Endothelial cell of umbilical vein (primary cell): Measurements from ENCODE around the gene TSPAN13. TPM values are rescaled to one million over a fixed set of nuclear protein-coding genes. Genes with fewer than 3 reads are reported as not detected.

Source experiments
- BruUV-seq: library from RNA; stranded (reverse); fragments of 400-500 nt; replicated peaks from 2 replicates; lab custom pipeline; 2021; lab: Mats Ljungman, UMichigan
- CTCF ChIA-PET: fragments of 300-600, 350-600 bp; sonication (Branson Sonifier 250); formaldehyde crosslinking; loops from one replicate; lab custom pipeline; 2021; ENCODE audit warnings: antibody characterized with exemption, inconsistent platforms; lab: Charles Lee
- POLR2A ChIA-PET: fragments of 300-600, 350-600 bp; sonication (Branson Sonifier 250); formaldehyde crosslinking; loops from one replicate; lab custom pipeline; 2021; ENCODE audit warnings: antibody characterized with exemption, inconsistent platforms; lab: Charles Lee
- DNase-seq: peaks from one replicate; pipeline ENCODE4 v3.0.0-alpha.2; 2011; ENCODE audit warnings: low read depth, low spot score
- FAIRE-seq: peaks from 2 replicates; lab custom pipeline; 2011; peaks lifted over from hg19 to GRCh38; lab: Jason Lieb, UNC
- H2AFZ ChIP-seq: 2 replicates; pipeline ENCODE4 v1.6.0; 2012; ENCODE audit warnings: low read depth, low read length, control low read depth, inconsistent platforms
- H3K27ac ChIP-seq: 2 replicates; pipeline ENCODE4 v1.5.1; 2011; ENCODE audit warnings: low read depth, mild to moderate bottlenecking, control low read depth, low read length, moderate library complexity; ENCODE audit not compliant: insufficient read depth
- H3K27me3 ChIP-seq, 2 experiments: 2 replicates each; pipeline versions ENCODE4 v1.6.0 to v1.6.1; 2011; ENCODE audit warnings: low read length in 2 of 2, mixed read lengths in 1 of 2; ENCODE audit not compliant: control insufficient read depth in 2 of 2, insufficient read depth in 2 of 2
- H3K36me3 ChIP-seq, 2 experiments: 2 replicates in 1 of 2; 3 replicates in 1 of 2; pipeline ENCODE4 v1.5.1; 2011; ENCODE audit warnings: low read length in 2 of 2, mild to moderate bottlenecking in 1 of 2, moderate library complexity in 1 of 2; ENCODE audit not compliant: control insufficient read depth in 2 of 2, insufficient read depth in 2 of 2; ENCODE audit errors: extremely low read depth in 1 of 2
- H3K4me1 ChIP-seq: 3 replicates; pipeline ENCODE4 v1.5.1; 2011; ENCODE audit warnings: mild to moderate bottlenecking, low read length; ENCODE audit not compliant: control insufficient read depth, insufficient read depth; ENCODE audit errors: extremely low read depth
- H3K4me2 ChIP-seq: 2 replicates; pipeline ENCODE4 v1.6.1; 2011; ENCODE audit warnings: low read length, control low read depth, mixed read lengths; ENCODE audit not compliant: insufficient read depth
- H3K4me3 ChIP-seq, 3 experiments: fragments of 200-600 bp in 1 of 3; sonication (generic), shearing (Covaris generic) in 1 of 3; replicated peaks in 1 of 3; 2 replicates each; pipeline ENCODE4 v1.5.1; 2011 to 2016; ENCODE audit warnings: control low read depth in 3 of 3, low read length in 3 of 3, mild to moderate bottlenecking in 2 of 3, inconsistent platforms in 1 of 3, low read depth in 1 of 3, moderate library complexity in 1 of 3; ENCODE audit not compliant: insufficient read depth in 1 of 3
- H3K79me2 ChIP-seq: 2 replicates; pipeline ENCODE4 v1.6.0; 2012; ENCODE audit warnings: low read length, inconsistent platforms; ENCODE audit not compliant: control insufficient read depth, insufficient read depth
- H3K9ac ChIP-seq: replicated peaks from 2 replicates; pipeline ENCODE3; 2011; ENCODE audit warnings: low read length, control low read depth; ENCODE audit not compliant: insufficient read depth; ENCODE audit errors: extremely low read depth
- H3K9me1 ChIP-seq: replicated peaks from 3 replicates; pipeline ENCODE4 v1.6.0; 2011; ENCODE audit warnings: mild to moderate bottlenecking, low read length; ENCODE audit not compliant: control insufficient read depth, insufficient read depth; ENCODE audit errors: extremely low read depth
- H3K9me3 ChIP-seq: replicated peaks from 2 replicates; pipeline ENCODE4 v1.5.1; 2012; ENCODE audit warnings: low read length, inconsistent platforms; ENCODE audit not compliant: control insufficient read depth, insufficient read depth
- H4K20me1 ChIP-seq: replicated peaks from 2 replicates; pipeline ENCODE3; 2011; ENCODE audit warnings: mild to moderate bottlenecking, low read length; ENCODE audit not compliant: control insufficient read depth, insufficient read depth; ENCODE audit errors: extremely low read depth
- FOS ChIP-seq: IDR thresholded peaks from 2 replicates; pipeline ENCODE4 v1.6.1; 2011; ENCODE audit warnings: mild to moderate bottlenecking, low read length, moderate library complexity, borderline replicate concordance; ENCODE audit not compliant: insufficient read depth
- GATA2 ChIP-seq: IDR thresholded peaks from 2 replicates; pipeline ENCODE4 v1.7.0; 2011; ENCODE audit warnings: low read depth, mild to moderate bottlenecking, moderate library complexity, mixed read lengths, low read length; ENCODE audit not compliant: insufficient read length, insufficient read depth
- JUN ChIP-seq: IDR thresholded peaks from 2 replicates; pipeline ENCODE4 v1.6.1; 2011; ENCODE audit warnings: borderline replicate concordance, low read depth; ENCODE audit not compliant: insufficient read length, insufficient read depth
- MYC ChIP-seq: IDR thresholded peaks from one replicate; pipeline ENCODE4 v1.6.1; 2011; ENCODE audit warnings: mild to moderate bottlenecking, low read depth, low read length
- POLR2A ChIP-seq: IDR thresholded peaks from 2 replicates; pipeline ENCODE4 v1.6.1; 2012; ENCODE audit warnings: low read depth, mild to moderate bottlenecking, control low read depth, low read length
- dilution Hi-C: fragments of 300-500 bp; cut with MboI; formaldehyde crosslinking; loops from one replicate; pipeline ENCODE4 v1.15.0; 2019; ENCODE audit warnings: low sequenced_read_pairs; ENCODE audit not compliant: extremely low pct_ligation_motif_present
- intact Hi-C: fragments of 100-400 bp; cut with micrococcal nuclease; formaldehyde crosslinking; loops from one replicate; pipeline ENCODE4 v1.10.0; 2022
- polyA plus RNA-seq, 4 experiments: library from polyadenylated mRNA; depleted of rRNA in 3 of 4; stranded (reverse) in 3 of 4; unstranded in 1 of 4; fragments of >200 nt; gene quantifications; 2 replicates each; pipeline versions ENCODE4 v1.2.1 to v1.2.3, GENCODE V29; 2011 to 2012; ENCODE audit warnings: missing spikeins in 1 of 4
- total RNA-seq: library from RNA; stranded (reverse); gene quantifications from 2 replicates; pipeline ENCODE4 v1.2.3, GENCODE V29; 2021
- TF ChIP-seq, protein P1 (sequence below): IDR thresholded peaks from 2 replicates; pipeline ENCODE4 v1.6.1; 2011; ENCODE audit not compliant: insufficient read depth, insufficient read length
- TF ChIP-seq, protein P2 (sequence below), 2 donors: IDR thresholded peaks; 1 replicate in 1 of 2; 2 replicates in 1 of 2; pipeline ENCODE4 v1.5.1; 2011; ENCODE audit warnings: low read length in 2 of 2, mild to moderate bottlenecking in 2 of 2, moderate library complexity in 2 of 2, control low read depth in 1 of 2, inconsistent platforms in 1 of 2, low read depth in 1 of 2; ENCODE audit not compliant: insufficient read depth in 1 of 2; ENCODE audit errors: extremely low read depth in 1 of 2

TSPAN13 gene
- total and polyA plus RNA-seq, 2 donors (not counting 3 experiments of a cell fraction or from before 2014, with no cell fraction given): 13.3 to 33.0 TPM

DNA sequence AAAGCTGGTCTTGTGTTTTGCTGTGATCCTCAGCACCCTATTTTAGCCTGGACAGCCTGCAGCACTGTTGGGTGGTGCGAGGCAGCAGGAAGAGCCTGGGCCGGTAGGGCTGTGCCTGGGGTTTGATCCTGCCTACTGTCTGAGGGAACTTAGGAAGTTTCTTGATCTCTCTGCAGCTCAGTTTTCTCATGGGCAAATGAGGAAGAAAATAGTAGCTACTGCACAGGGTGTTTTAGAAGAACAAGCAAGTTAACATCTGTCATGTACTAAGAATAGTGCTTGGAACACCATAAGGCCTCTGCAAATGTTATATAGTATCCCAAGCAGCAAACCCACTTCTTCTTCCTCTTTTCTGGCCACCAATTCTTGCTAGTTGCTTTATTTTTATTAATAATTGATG is 63.3 kb downstream of the TSPAN13 start:
- dilution Hi-C loops: no loop called here
- POLR2A ChIA-PET: no interaction called here

More for the DNA sequence above, 63.3 kb downstream of the TSPAN13 start:
- intact Hi-C loops: loop anchor here (1.0 kb wide), 1 partner anchor 23 kb away; no protein-coding TSS in a partner anchor
- H3K9ac ChIP-seq: no peak overlapping the region
- H3K27ac ChIP-seq: no peak overlapping the region
- H3K79me2 ChIP-seq: no peaks in the 10 kb centered on the region
- peaks cover under 1% of the 10 kb centered on the region for H3K4me1 ChIP-seq
- CTCF ChIA-PET: interaction anchor here (1.6 to 1.7 kb wide), 2 partner anchors 11 to 16 kb away, joined by 7 read pairs; no protein-coding TSS in a partner anchor
- no peak for DNase-seq
- no peaks in the 10 kb centered on the region for H3K27me3 ChIP-seq
- no peaks in the 10 kb centered on the region for H3K9me1 ChIP-seq
- no TSS peak for BruUV-seq
- H3K9me3 ChIP-seq: no peaks in the 10 kb centered on the region
- H3K36me3 ChIP-seq: no peaks in the 10 kb centered on the region
- no peak overlapping the region for H2AFZ ChIP-seq
- no peak overlapping the region for H3K4me3 ChIP-seq
- H4K20me1 ChIP-seq: no peaks in the 10 kb centered on the region
- no peak for TF ChIP-seq FOS
- TF ChIP-seq, protein P1, sequence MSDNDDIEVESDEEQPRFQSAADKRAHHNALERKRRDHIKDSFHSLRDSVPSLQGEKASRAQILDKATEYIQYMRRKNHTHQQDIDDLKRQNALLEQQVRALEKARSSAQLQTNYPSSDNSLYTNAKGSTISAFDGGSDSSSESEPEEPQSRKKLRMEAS: no peak
- TF ChIP-seq JUN: no peak
- no peak for TF ChIP-seq MYC
- TF ChIP-seq GATA2: no peak
- TF ChIP-seq POLR2A: no peak
- TF ChIP-seq, protein P2, sequence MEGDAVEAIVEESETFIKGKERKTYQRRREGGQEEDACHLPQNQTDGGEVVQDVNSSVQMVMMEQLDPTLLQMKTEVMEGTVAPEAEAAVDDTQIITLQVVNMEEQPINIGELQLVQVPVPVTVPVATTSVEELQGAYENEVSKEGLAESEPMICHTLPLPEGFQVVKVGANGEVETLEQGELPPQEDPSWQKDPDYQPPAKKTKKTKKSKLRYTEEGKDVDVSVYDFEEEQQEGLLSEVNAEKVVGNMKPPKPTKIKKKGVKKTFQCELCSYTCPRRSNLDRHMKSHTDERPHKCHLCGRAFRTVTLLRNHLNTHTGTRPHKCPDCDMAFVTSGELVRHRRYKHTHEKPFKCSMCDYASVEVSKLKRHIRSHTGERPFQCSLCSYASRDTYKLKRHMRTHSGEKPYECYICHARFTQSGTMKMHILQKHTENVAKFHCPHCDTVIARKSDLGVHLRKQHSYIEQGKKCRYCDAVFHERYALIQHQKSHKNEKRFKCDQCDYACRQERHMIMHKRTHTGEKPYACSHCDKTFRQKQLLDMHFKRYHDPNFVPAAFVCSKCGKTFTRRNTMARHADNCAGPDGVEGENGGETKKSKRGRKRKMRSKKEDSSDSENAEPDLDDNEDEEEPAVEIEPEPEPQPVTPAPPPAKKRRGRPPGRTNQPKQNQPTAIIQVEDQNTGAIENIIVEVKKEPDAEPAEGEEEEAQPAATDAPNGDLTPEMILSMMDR (IDR thresholded peaks at IDR 0.05; ENCODE audit: extremely low read depth in 1 of 2, insufficient read depth in 1 of 2, low read depth in 1 of 2, low read length in 2 of 2): no peak
- no peak for FAIRE-seq
- no peak overlapping the region for H3K4me2 ChIP-seq
